HepG2 (cell line): Measurements from ENCODE around the gene BRIP1. TPM values are rescaled to one million over a fixed set of nuclear protein-coding genes. Genes with fewer than 3 reads are reported as not detected.

Experiments used
- ATAC-seq: fragments of 200-7000 bp; cut with Tn5 transposase; 3 replicates; pipeline ENCODE4 v1.9.1; 2020; ENCODE audit warnings: mild to moderate bottlenecking, moderate library complexity
- BruUV-seq: library from RNA; stranded (reverse); fragments of 400-500 nt; replicated peaks from 2 replicates; lab custom pipeline; 2021; lab: Mats Ljungman, UMichigan
- CTCF ChIA-PET: fragments of 300-600 bp; formaldehyde crosslinking; extraction: SDS; loops from one replicate; lab custom pipeline; 2021; ENCODE audit warnings: low total read pairs, inconsistent platforms, low intra/inter-chr PET ratio; lab: Yijun Ruan, JAX
- POLR2A ChIA-PET: fragments of 350-600 bp; sonication (Branson Sonifier 250); formaldehyde crosslinking; loops from one replicate; lab custom pipeline; 2020; ENCODE audit warnings: antibody characterized with exemption, inconsistent platforms; lab: Yijun Ruan, JAX
- DNase-seq: peaks from one replicate; pipeline ENCODE4 v3.0.0-alpha.2; 2015; ENCODE audit warnings: low spot score
- FAIRE-seq: peaks from 3 replicates; lab custom pipeline; 2011; peaks lifted over from hg19 to GRCh38; lab: Jason Lieb, UNC
- H2AFZ ChIP-seq: one replicate; pipeline ENCODE4 v1.6.1; 2011; ENCODE audit warnings: low read length, inconsistent platforms
- H3K27ac ChIP-seq: fragments of 300-600 bp; 3 replicates; pipeline ENCODE4 v1.8.0; 2011; ENCODE audit warnings: mixed run types, mild to moderate bottlenecking, mixed read lengths, low read length, inconsistent platforms; ENCODE audit not compliant: insufficient read depth; ENCODE audit errors: extremely low read length
- H3K27me3 ChIP-seq, 2 experiments: fragments of 200-600 bp in 1 of 2; 2 replicates in 1 of 2; 3 replicates in 1 of 2; pipeline versions ENCODE4 v1.6.0 to v1.8.0; 2011; ENCODE audit warnings: low read length in 2 of 2, mild to moderate bottlenecking in 2 of 2, moderate library complexity in 2 of 2, inconsistent platforms in 1 of 2; ENCODE audit not compliant: insufficient read depth in 2 of 2, control insufficient read depth in 1 of 2
- H3K36me3 ChIP-seq, 2 experiments: fragments of 200-600 bp in 1 of 2; replicated peaks in 1 of 2; 2 replicates in 1 of 2; 3 replicates in 1 of 2; pipeline versions ENCODE4 v1.5.1 to v1.8.0; 2011; ENCODE audit warnings: low read length in 2 of 2, inconsistent platforms in 1 of 2; ENCODE audit not compliant: insufficient read depth in 2 of 2, control insufficient read depth in 1 of 2
- H3K4me1 ChIP-seq: 2 replicates; pipeline ENCODE4 v1.5.1; 2012; ENCODE audit warnings: low read length, inconsistent platforms; ENCODE audit not compliant: insufficient read depth
- H3K4me2 ChIP-seq: 2 replicates; pipeline ENCODE4 v1.6.0; 2011; ENCODE audit warnings: low read depth, low read length, inconsistent platforms
- H3K4me3 ChIP-seq, 3 experiments: fragments of 200-600 bp in 1 of 3; sonication (generic), shearing (Covaris generic) in 1 of 3; replicated peaks in 1 of 3; 2 replicates each; pipeline ENCODE4 v1.5.1; 2011 to 2016; ENCODE audit warnings: low read length in 3 of 3, inconsistent platforms in 2 of 3, low read depth in 2 of 3, mild to moderate bottlenecking in 2 of 3, control low read depth in 1 of 3, mixed read lengths in 1 of 3; ENCODE audit not compliant: insufficient read depth in 1 of 3
- H3K79me2 ChIP-seq: one replicate; pipeline ENCODE4 v1.6.1; 2011; ENCODE audit warnings: low read length, inconsistent platforms; ENCODE audit not compliant: insufficient read depth
- H3K9ac ChIP-seq: 2 replicates; pipeline ENCODE4 v1.6.0; 2011; ENCODE audit warnings: mild to moderate bottlenecking, low read depth, low read length, inconsistent platforms; ENCODE audit not compliant: insufficient read depth
- H3K9me3 ChIP-seq: 2 replicates; pipeline ENCODE4 v1.5.1; 2012; ENCODE audit warnings: mild to moderate bottlenecking, low read length
- H4K20me1 ChIP-seq: 2 replicates; pipeline ENCODE4 v1.6.0; 2011; ENCODE audit warnings: inconsistent platforms, mild to moderate bottlenecking, low read length, moderate library complexity; ENCODE audit not compliant: insufficient read depth
- ARNTL ChIP-seq: sonication (generic); formaldehyde crosslinking; IDR thresholded peaks from 2 replicates; pipeline ENCODE4 v1.4.0; 2020; ENCODE audit warnings: mild to moderate bottlenecking, missing genetic modification reagents
- FOSL2 ChIP-seq: sonication (generic); formaldehyde crosslinking; IDR thresholded peaks from 2 replicates; pipeline ENCODE4 v1.4.0; 2020; ENCODE audit warnings: missing genetic modification reagents
- MAZ ChIP-seq, 2 experiments: sonication (generic) in 1 of 2; formaldehyde crosslinking in 1 of 2; IDR thresholded peaks; 2 replicates each; pipeline versions ENCODE4 v1.5.0 to v1.6.1; 2012 to 2020; ENCODE audit warnings: low read depth in 2 of 2, mild to moderate bottlenecking in 2 of 2, borderline replicate concordance in 1 of 2, improper control_type of control experiment in 1 of 2, low read length in 1 of 2, missing genetic modification reagents in 1 of 2, moderate library complexity in 1 of 2
- NFE2L1 ChIP-seq: sonication (generic); formaldehyde crosslinking; IDR thresholded peaks from 2 replicates; pipeline ENCODE4 v1.4.0; 2020; ENCODE audit warnings: missing genetic modification reagents, mild to moderate bottlenecking, borderline replicate concordance
- PRDM15 ChIP-seq: sonication (generic); formaldehyde crosslinking; IDR thresholded peaks from 2 replicates; pipeline ENCODE4 v1.4.0; 2020; ENCODE audit warnings: missing genetic modification reagents
- REXO4 ChIP-seq: sonication (generic); formaldehyde crosslinking; IDR thresholded peaks from 2 replicates; pipeline ENCODE4 v1.8.0; 2022; ENCODE audit warnings: missing genetic modification reagents, mild to moderate bottlenecking, borderline replicate concordance
- SNAI1 ChIP-seq: sonication (generic); formaldehyde crosslinking; IDR thresholded peaks from 2 replicates; pipeline ENCODE4 v1.5.0; 2020; ENCODE audit warnings: mild to moderate bottlenecking, missing genetic modification reagents, borderline replicate concordance
- TAF15 ChIP-seq: fragments of 200-400 bp; formaldehyde crosslinking; IDR thresholded peaks from one replicate; pipeline ENCODE4 v1.6.1; 2018; ENCODE audit warnings: mild to moderate bottlenecking, low read depth, low read length; ENCODE audit not compliant: poor library complexity, severe bottlenecking
- ZC3H4 ChIP-seq: sonication (generic); formaldehyde crosslinking; IDR thresholded peaks from 2 replicates; pipeline ENCODE4 v1.4.0; 2020; ENCODE audit warnings: missing genetic modification reagents, borderline replicate concordance
- ZFY ChIP-seq: sonication (generic); formaldehyde crosslinking; IDR thresholded peaks from 2 replicates; pipeline ENCODE4 v1.4.0; 2020; ENCODE audit warnings: missing genetic modification reagents
- ZNF543 ChIP-seq: sonication (generic); formaldehyde crosslinking; IDR thresholded peaks from 2 replicates; pipeline ENCODE4 v1.4.0; 2020; ENCODE audit warnings: mild to moderate bottlenecking, missing genetic modification reagents
- ZNF776 ChIP-seq: sonication (generic); formaldehyde crosslinking; IDR thresholded peaks from 2 replicates; pipeline ENCODE4 v1.4.0; 2020; ENCODE audit warnings: mild to moderate bottlenecking, missing genetic modification reagents
- ZSCAN21 ChIP-seq: sonication (generic); formaldehyde crosslinking; IDR thresholded peaks from 2 replicates; pipeline ENCODE4 v1.8.0; 2022; ENCODE audit warnings: mild to moderate bottlenecking, missing genetic modification reagents, moderate library complexity, borderline replicate concordance
- WGBS: methylation state at CpG from one replicate; pipeline ENCODE4 v1.1.6; 2017; ENCODE audit warnings: low lambda C conversion rate; 5-methylcytosine and 5-hydroxymethylcytosine counted together
- in situ Hi-C: cut with HindIII; loops from 2 replicates; pipeline ENCODE4 v1.10.0; 2017; ENCODE audit warnings: low pct_unique_long_range_greater_than_20kb; ENCODE audit not compliant: extremely low pct_ligation_motif_present
- intact Hi-C: fragments of 100-400 bp; cut with micrococcal nuclease; formaldehyde crosslinking; loops from one replicate; pipeline ENCODE4 v1.10.0; 2022; ENCODE audit not compliant: unreplicated experiment
- polyA plus RNA-seq, 8 experiments: library from polyadenylated mRNA; depleted of rRNA in 3 of 8; stranded (reverse) in 7 of 8; unstranded in 1 of 8; fragments of >200 nt; fragmentation: Illumina TruSeq in 4 of 8; extraction: Trizol in 4 of 8; gene quantifications; 2 replicates each; pipeline versions ENCODE4 v1.2.1 to v1.2.3, GENCODE V29; 2011 to 2016; ENCODE audit warnings: low read depth in 4 of 8, missing spikeins in 1 of 8, mixed read lengths in 1 of 8; ENCODE audit not compliant: insufficient read depth in 1 of 8
- total RNA-seq, 5 experiments: library from RNA; depleted of rRNA; stranded (reverse); fragments of >200 nt; fragmentation: Illumina TruSeq; extraction: Trizol; gene quantifications; 2 replicates each; pipeline ENCODE4 v1.2.3, GENCODE V29; 2016; ENCODE audit warnings: low read depth in 1 of 5
- TF ChIP-seq, protein P1 (sequence below): sonication (generic); formaldehyde crosslinking; IDR thresholded peaks from 2 replicates; pipeline ENCODE4 v1.9.0; 2021; ENCODE audit warnings: missing genetic modification reagents, mild to moderate bottlenecking, borderline replicate concordance

Gene BRIP1
- total and polyA plus RNA-seq, 2 of the 13 experiments (the other 11 are each of a cell fraction or from before 2014, with no cell fraction given): 3.8 to 27.7 TPM

- FAIRE-seq (no peak), ATAC-seq (no peak), DNase-seq (no peak)
- Histone ChIP-seq H4K20me1 (no peaks in the 10 kb centered on the region), H3K4me3 (no peak overlapping the region), H3K79me2 (no peaks in the 10 kb centered on the region), H2AFZ (no peak overlapping the region), H3K36me3 (no peaks in the 10 kb centered on the region), H3K9me3 (no peaks in the 10 kb centered on the region), H3K27ac (no peak overlapping the region), H3K27me3 (no peaks in the 10 kb centered on the region; a peak in 1 of 5 replicates), H3K9ac (no peak overlapping the region), H3K4me1 (no peaks in the 10 kb centered on the region), H3K4me2 (no peak overlapping the region)
- ChIA-PET POLR2A (no interaction called here), CTCF (no interaction called here)
- TF ChIP-seq ZNF776 (CRISPR knock-in tag) (no peak), ZC3H4 (CRISPR knock-in tag) (no peak), ARNTL (CRISPR knock-in tag) (no peak), REXO4 (CRISPR knock-in tag) (no peak)
- 9% methylated on average over 4 of the region's 4 CpGs for WGBS
- intact Hi-C loops: no loop called here
- BruUV-seq: no TSS peak
- in situ Hi-C loops: no loop called here
Observed at GRCh38 chr17:61663310-61663709, 200.0 kb downstream of the BRIP1 start.

- FAIRE-seq (no peak), DNase-seq (no peak), ATAC-seq (no peak)
- ChIA-PET CTCF (no interaction called here), POLR2A (no interaction called here)
- Histone ChIP-seq H3K9me3 (no peaks in the 10 kb centered on the region), H3K9ac (no peak overlapping the region), H4K20me1 (no peaks in the 10 kb centered on the region), H3K4me3 (no peak overlapping the region), H3K36me3 (no peaks in the 10 kb centered on the region), H3K27me3 (no peaks in the 10 kb centered on the region; a peak in 1 of 5 replicates), H3K27ac (no peak overlapping the region), H2AFZ (no peak overlapping the region), H3K4me2 (no peak overlapping the region), H3K4me1 (no peaks in the 10 kb centered on the region), H3K79me2 (no peaks in the 10 kb centered on the region)
- in situ Hi-C loops (no loop called here), intact Hi-C loops (no loop called here)
- 13% methylated on average over 2 of the region's 2 CpGs for WGBS
- no TSS peak for BruUV-seq
- TF ChIP-seq TAF15: no peak
- TF ChIP-seq FOSL2 (CRISPR knock-in tag): no peak
- no peak for TF ChIP-seq ZNF543 (CRISPR knock-in tag)
- TF ChIP-seq NFE2L1: no peak
- no peak for TF ChIP-seq SNAI1
- TF ChIP-seq MAZ (IDR thresholded peaks at IDR 0.05; ENCODE audit: borderline replicate concordance, low read depth, low read length): no peak
- no peak for TF ChIP-seq MAZ (CRISPR knock-in tag; IDR thresholded peaks at IDR 0.05; ENCODE audit: low read depth)
- TF ChIP-seq PRDM15 (CRISPR knock-in tag): no peak
- no peak for TF ChIP-seq ZFY (CRISPR knock-in tag)
- TF ChIP-seq, protein P1, sequence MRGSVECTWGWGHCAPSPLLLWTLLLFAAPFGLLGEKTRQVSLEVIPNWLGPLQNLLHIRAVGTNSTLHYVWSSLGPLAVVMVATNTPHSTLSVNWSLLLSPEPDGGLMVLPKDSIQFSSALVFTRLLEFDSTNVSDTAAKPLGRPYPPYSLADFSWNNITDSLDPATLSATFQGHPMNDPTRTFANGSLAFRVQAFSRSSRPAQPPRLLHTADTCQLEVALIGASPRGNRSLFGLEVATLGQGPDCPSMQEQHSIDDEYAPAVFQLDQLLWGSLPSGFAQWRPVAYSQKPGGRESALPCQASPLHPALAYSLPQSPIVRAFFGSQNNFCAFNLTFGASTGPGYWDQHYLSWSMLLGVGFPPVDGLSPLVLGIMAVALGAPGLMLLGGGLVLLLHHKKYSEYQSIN (CRISPR knock-in tag): no peak
- no peak for TF ChIP-seq ZSCAN21 (CRISPR knock-in tag)
Observed at GRCh38 chr17:61662741-61663140, 200.6 kb downstream of the BRIP1 start.
